K562 (cell line): Measurements from ENCODE around the gene BFSP2.

ENCODE experiments used
- ATF7 ChIP-seq: fragments of 450-650 bp; IDR thresholded peaks from 2 replicates; pipeline ENCODE4 v1.7.1; 2014; ENCODE audit warnings: mild to moderate bottlenecking, moderate library complexity
- CEBPG ChIP-seq, 3 experiments: fragments of 200-800 bp in 1 of 3; sonication (Bioruptor generic) in 1 of 3; sonication (generic) in 1 of 3; formaldehyde crosslinking in 1 of 3; IDR thresholded peaks in 2 of 3; conservative IDR thresholded peaks in 1 of 3; 2 replicates each; pipeline versions ENCODE4 v1.6.1 to v1.8.0; 2016 to 2022; ENCODE audit warnings: missing compliant biosample characterization in 2 of 3, missing genetic modification characterization in 2 of 3, mild to moderate bottlenecking in 1 of 3, missing genetic modification reagents in 1 of 3
- CHD4 ChIP-seq: fragments of 200-600 bp; sonication (generic); IDR thresholded peaks from 3 replicates; pipeline ENCODE4 v1.6.1; 2012; ENCODE audit warnings: low read depth, mild to moderate bottlenecking, mixed read lengths, low read length, inconsistent platforms; ENCODE audit not compliant: insufficient read depth, insufficient replicate concordance, poor library complexity, severe bottlenecking
- FOSL1 ChIP-seq: fragments of 200-800 bp; sonication (Bioruptor generic); conservative IDR thresholded peaks from 2 replicates; pipeline ENCODE4 v1.6.1; 2016; ENCODE audit warnings: missing genetic modification characterization, missing compliant biosample characterization
- NR3C1 ChIP-seq: sonication (generic); formaldehyde crosslinking; IDR thresholded peaks from 2 replicates; pipeline ENCODE4 v1.8.1; 2022; ENCODE audit warnings: missing genetic modification reagents
- NRF1 ChIP-seq, 2 experiments: fragments of 450-650 bp; IDR thresholded peaks in 1 of 2; conservative IDR thresholded peaks in 1 of 2; 2 replicates each; pipeline ENCODE4 v1.6.1; 2014; ENCODE audit warnings: mild to moderate bottlenecking in 2 of 2
- POLR2A ChIP-seq: fragments of 450-650 bp; conservative IDR thresholded peaks from 2 replicates; pipeline ENCODE4 v1.6.1; 2016
- POLR2H ChIP-seq: IDR thresholded peaks from 2 replicates; pipeline ENCODE4 v1.6.1; 2016; ENCODE audit warnings: missing genetic modification characterization, low read depth, mild to moderate bottlenecking, control low read depth, missing compliant biosample characterization, moderate library complexity
- SNIP1 ChIP-seq: fragments of 450-650 bp; IDR thresholded peaks from 2 replicates; pipeline ENCODE4 v1.7.1; 2017; ENCODE audit warnings: low read depth, mild to moderate bottlenecking
- TEAD4 ChIP-seq, 2 experiments: sonication (generic) in 1 of 2; formaldehyde crosslinking in 1 of 2; IDR thresholded peaks; 2 replicates each; pipeline versions ENCODE4 v1.6.1 to v1.8.0; 2012 to 2022; ENCODE audit warnings: borderline replicate concordance in 1 of 2, inconsistent platforms in 1 of 2, low read length in 1 of 2, mild to moderate bottlenecking in 1 of 2, missing genetic modification reagents in 1 of 2
- ZNF274 ChIP-seq: IDR thresholded peaks from 2 replicates; pipeline ENCODE4 v1.6.1; 2011; ENCODE audit warnings: low read depth, mild to moderate bottlenecking, low read length, moderate library complexity, borderline replicate concordance
- ZNF3 ChIP-seq: fragments of 250-450 bp; sonication (Bioruptor Pico); IDR thresholded peaks from 2 replicates; pipeline ENCODE4 v1.5.0; 2021; ENCODE audit warnings: mild to moderate bottlenecking, moderate library complexity

- no peak for TF ChIP-seq POLR2H (tag)
- TF ChIP-seq NR3C1 (CRISPR knock-in tag) = no peak
- TF ChIP-seq ZNF274 = no peak
- no peak for TF ChIP-seq ATF7
- TF ChIP-seq SNIP1 = no peak
- no peak for TF ChIP-seq CEBPG (CRISPR knock-in tag; IDR thresholded peaks at IDR 0.05)
- TF ChIP-seq CEBPG (tag; conservative IDR thresholded peaks at IDR 0.05 in 1 of 2, IDR thresholded peaks at IDR 0.05 in 1 of 2) = no peak
- TF ChIP-seq NRF1 (conservative IDR thresholded peaks at IDR 0.05 in 1 of 2, IDR thresholded peaks at IDR 0.05 in 1 of 2) = no peak
- no peak for TF ChIP-seq ZNF3 (CRISPR knock-in tag)
- TF ChIP-seq POLR2A = no peak
- no peak for TF ChIP-seq TEAD4 (IDR thresholded peaks at IDR 0.05; ENCODE audit: low read length)
- no peak for TF ChIP-seq TEAD4 (CRISPR knock-in tag; IDR thresholded peaks at IDR 0.05; ENCODE audit: borderline replicate concordance)
- TF ChIP-seq FOSL1 (tag) = no peak
- TF ChIP-seq CHD4 = no peak
Observed at GRCh38 chr3:133375403-133375745, 24.5 kb upstream of the BFSP2 start.
